Astrocyte of the cerebellum (primary cell): Measurements from ENCODE around the gene ABHD5.
"Not testable (repeated sequence)": the region's sequence is repeated elsewhere in the genome, so short reads cannot be mapped to it uniquely, and the experiment has no call there.

Experiments
- DNase-seq: peaks from one replicate; pipeline ENCODE4 v3.0.0-alpha.2; 2011; ENCODE audit warnings: low read depth
- H3K4me3 ChIP-seq: 2 replicates; pipeline ENCODE4 v1.5.1; 2011; ENCODE audit warnings: mild to moderate bottlenecking, low read depth, low read length, moderate library complexity
- CTCF ChIP-seq: IDR thresholded peaks from 2 replicates; pipeline ENCODE4 v1.5.1; 2012; ENCODE audit warnings: low read length, low read depth, moderate library complexity, mild to moderate bottlenecking; ENCODE audit errors: missing control alignments
- in situ Hi-C: cut with HindIII; loops from 2 replicates; pipeline ENCODE4 v1.10.0; 2017; ENCODE audit warnings: low sequenced_read_pairs

The ABHD5 gene

GRCh38 chr3:43676441-43676840, 14.3 kb upstream of the ABHD5 start:
- no peak for DNase-seq
- H3K4me3 ChIP-seq = no peak overlapping the region
- no peak for TF ChIP-seq CTCF
- in situ Hi-C loops = no loop called here

GRCh38 chr3:43678375-43678774, 12.4 kb upstream of the ABHD5 start:
- H3K4me3 ChIP-seq, in situ Hi-C loops, DNase-seq: not testable (repeated sequence)

- H3K4me3 ChIP-seq, in situ Hi-C loops, DNase-seq: not testable (repeated sequence)
Observed at GRCh38 chr3:43678887-43679449, 11.8 kb upstream of the ABHD5 start.

- DNase-seq, in situ Hi-C loops, H3K4me3 ChIP-seq: not testable (repeated sequence)
Observed at GRCh38 chr3:43680857-43681256, 9.9 kb upstream of the ABHD5 start.

GRCh38 chr3:43684944-43685343, 5.8 kb upstream of the ABHD5 start:
- no peak for DNase-seq
- H3K4me3 ChIP-seq = no peak overlapping the region
- in situ Hi-C loops = no loop called here
- no peak for TF ChIP-seq CTCF

- no peak overlapping the region for H3K4me3 ChIP-seq
- TF ChIP-seq CTCF = no peak
- in situ Hi-C loops = no loop called here
Observed at GRCh38 chr3:43685921-43686320, 4.8 kb upstream of the ABHD5 start.

GRCh38 chr3:43686333-43686699, 4.4 kb upstream of the ABHD5 start:
- TF ChIP-seq CTCF = no peak
- DNase-seq = no peak
- no peak overlapping the region for H3K4me3 ChIP-seq
- in situ Hi-C loops = no loop called here

More at GRCh38 chr3:43685921-43686320, 4.8 kb upstream of the ABHD5 start:
- no peak for DNase-seq

GRCh38 chr3:43686700-43687498, 3.8 kb upstream of the ABHD5 start:
- DNase-seq = no peak
- H3K4me3 ChIP-seq = no peak overlapping the region
- in situ Hi-C loops = no loop called here
- TF ChIP-seq CTCF = no peak
